Measurements from ENCODE around the gene PHACTR2. TPM values are rescaled to one million over a fixed set of nuclear protein-coding genes. Genes with fewer than 3 reads are reported as not detected.

The PHACTR2 gene
- total RNA-seq, 2 donors from 2014 or later, result 17.9 to 35.6 TPM

DNA sequence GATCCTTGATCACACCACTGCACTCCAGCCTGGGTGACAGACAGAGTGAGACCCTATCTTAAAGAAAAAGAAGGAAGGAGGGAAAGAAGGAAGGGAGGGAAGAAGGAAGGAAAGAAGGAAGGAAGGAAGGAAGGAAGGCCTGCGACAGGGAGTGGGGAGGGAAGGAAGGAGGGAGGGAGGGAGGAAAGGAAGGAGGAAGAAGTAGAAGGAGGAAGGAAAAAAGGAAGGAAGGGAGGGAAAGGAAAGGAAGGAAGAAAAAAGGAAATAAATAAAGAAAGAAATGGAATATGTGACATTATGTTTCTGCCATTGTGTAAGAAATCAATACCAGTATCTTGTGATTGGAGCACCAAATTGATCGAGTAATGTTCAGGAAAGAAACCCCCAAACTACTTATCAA is 16.2 kb downstream of the PHACTR2 start:
- intact Hi-C loops (cut with DNase I), result no loop called here
- no peaks in the 10 kb centered on the region for H3K36me3 ChIP-seq (replicated peaks in 1 of 2; ENCODE audit: insufficient read depth in 1 of 2, low read depth in 2 of 2)
- peaks cover 35% of the 10 kb centered on the region for H3K4me1 ChIP-seq
- ATAC-seq (no peak), DNase-seq (no peak)
- H3K9me3 ChIP-seq, result no peaks in the 10 kb centered on the region
- 61 to 78% methylated on average over 2 of the region's 2 CpGs for WGBS, 2 donors
- TF ChIP-seq, protein P1, sequence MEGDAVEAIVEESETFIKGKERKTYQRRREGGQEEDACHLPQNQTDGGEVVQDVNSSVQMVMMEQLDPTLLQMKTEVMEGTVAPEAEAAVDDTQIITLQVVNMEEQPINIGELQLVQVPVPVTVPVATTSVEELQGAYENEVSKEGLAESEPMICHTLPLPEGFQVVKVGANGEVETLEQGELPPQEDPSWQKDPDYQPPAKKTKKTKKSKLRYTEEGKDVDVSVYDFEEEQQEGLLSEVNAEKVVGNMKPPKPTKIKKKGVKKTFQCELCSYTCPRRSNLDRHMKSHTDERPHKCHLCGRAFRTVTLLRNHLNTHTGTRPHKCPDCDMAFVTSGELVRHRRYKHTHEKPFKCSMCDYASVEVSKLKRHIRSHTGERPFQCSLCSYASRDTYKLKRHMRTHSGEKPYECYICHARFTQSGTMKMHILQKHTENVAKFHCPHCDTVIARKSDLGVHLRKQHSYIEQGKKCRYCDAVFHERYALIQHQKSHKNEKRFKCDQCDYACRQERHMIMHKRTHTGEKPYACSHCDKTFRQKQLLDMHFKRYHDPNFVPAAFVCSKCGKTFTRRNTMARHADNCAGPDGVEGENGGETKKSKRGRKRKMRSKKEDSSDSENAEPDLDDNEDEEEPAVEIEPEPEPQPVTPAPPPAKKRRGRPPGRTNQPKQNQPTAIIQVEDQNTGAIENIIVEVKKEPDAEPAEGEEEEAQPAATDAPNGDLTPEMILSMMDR (IDR thresholded peaks at IDR 0.05), result no peak
- TF ChIP-seq POLR2A (IDR thresholded peaks at IDR 0.05), result no peak
- no peak overlapping the region for H3K27ac ChIP-seq
- no peaks in the 10 kb centered on the region for H3K27me3 ChIP-seq
- no peak overlapping the region for H3K4me3 ChIP-seq

DNA sequence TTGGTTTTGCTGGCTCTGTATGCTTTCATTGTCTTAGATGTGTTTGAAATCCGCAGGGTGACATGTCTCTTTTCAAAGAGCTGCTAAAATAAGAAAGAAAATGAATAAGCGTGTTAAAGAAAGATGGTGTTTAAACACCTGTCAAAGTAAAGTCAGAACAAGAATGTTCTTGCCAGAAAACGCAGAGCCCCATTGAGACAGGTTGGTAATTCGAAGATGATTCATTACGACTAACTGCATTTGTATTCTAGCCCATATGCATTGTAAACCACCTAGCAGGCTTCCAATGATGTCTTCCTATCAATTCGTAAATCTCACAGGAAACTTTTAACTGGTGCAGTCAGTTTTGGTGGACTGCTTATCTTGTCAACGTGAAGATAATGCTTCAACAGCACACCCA is 16.8 kb downstream of the PHACTR2 start:
- Histone ChIP-seq H3K4me3 (no peak overlapping the region), H3K4me1 (peaks cover 35% of the 10 kb centered on the region), H3K27ac (no peak overlapping the region), H3K27me3 (no peaks in the 10 kb centered on the region), H3K9me3 (no peaks in the 10 kb centered on the region), H3K36me3 (replicated peaks in 1 of 2; ENCODE audit: insufficient read depth in 1 of 2, low read depth in 2 of 2) (no peaks in the 10 kb centered on the region)
- whole genome bisulfite sequencing, 2 donors, result 64 to 77% methylated on average over 7 of the region's 7 CpGs
- ATAC-seq, result no peak
- DNase-seq, result no peak
- intact Hi-C loops (cut with DNase I), result no loop called here
- no peak for TF ChIP-seq POLR2A (IDR thresholded peaks at IDR 0.05)
- TF ChIP-seq, protein P1 (IDR thresholded peaks at IDR 0.05), result no peak

DNA sequence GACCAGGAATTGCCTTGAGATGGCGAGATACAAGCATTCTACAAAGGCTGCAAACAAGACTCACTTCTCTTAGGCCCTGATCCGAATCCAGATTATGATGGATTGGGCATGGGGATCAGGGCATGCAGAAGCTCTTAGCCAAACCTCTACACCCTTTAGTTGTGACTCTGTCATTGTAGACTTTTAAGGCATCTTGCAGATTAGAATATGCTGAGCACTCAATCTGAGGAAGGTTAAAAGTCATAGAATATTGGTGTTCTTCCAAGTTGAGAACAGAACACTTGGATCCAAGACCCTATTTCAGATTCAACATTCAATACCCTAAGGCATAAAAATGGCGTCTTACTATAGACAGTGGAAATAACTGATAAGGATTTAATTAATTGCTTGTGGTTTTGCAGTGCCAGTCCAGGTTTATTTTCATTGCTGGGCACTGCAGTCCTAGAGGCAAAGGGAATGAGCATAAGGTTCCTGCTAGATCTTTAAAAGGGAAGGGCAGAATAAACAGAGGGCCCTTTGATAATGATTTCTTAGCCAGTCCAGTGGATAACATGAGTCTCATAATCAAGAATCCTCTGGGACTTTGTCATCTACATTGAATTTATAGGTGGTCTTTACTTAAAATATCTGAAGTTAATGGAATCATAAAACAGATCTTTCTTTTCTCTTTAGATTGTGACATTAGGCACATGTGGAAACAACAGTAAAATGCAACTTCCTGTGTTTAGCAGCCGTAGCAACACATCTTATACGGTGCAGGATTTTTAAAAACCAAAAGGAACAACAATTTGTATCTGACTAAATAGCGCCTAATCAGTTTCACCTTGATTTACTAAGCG is 17.6 kb downstream of the PHACTR2 start:
- Histone ChIP-seq H3K4me1 (peaks cover 35% of the 10 kb centered on the region), H3K36me3 (replicated peaks in 1 of 2; ENCODE audit: insufficient read depth in 1 of 2, low read depth in 2 of 2) (no peaks in the 10 kb centered on the region), H3K27ac (peak overlapping the region in 1 of 4 donors; percentile 7), H3K27me3 (no peaks in the 10 kb centered on the region), H3K9me3 (no peaks in the 10 kb centered on the region), H3K4me3 (no peak overlapping the region)
- 44 to 59% methylated on average over 7 of the region's 7 CpGs for WGBS, 2 donors
- ATAC-seq, result no peak
- intact Hi-C loops (cut with DNase I), result no loop called here
- no peak for TF ChIP-seq POLR2A (IDR thresholded peaks at IDR 0.05)
- TF ChIP-seq, protein P1 (IDR thresholded peaks at IDR 0.05), result no peak
- DNase-seq, result no peak

DNA sequence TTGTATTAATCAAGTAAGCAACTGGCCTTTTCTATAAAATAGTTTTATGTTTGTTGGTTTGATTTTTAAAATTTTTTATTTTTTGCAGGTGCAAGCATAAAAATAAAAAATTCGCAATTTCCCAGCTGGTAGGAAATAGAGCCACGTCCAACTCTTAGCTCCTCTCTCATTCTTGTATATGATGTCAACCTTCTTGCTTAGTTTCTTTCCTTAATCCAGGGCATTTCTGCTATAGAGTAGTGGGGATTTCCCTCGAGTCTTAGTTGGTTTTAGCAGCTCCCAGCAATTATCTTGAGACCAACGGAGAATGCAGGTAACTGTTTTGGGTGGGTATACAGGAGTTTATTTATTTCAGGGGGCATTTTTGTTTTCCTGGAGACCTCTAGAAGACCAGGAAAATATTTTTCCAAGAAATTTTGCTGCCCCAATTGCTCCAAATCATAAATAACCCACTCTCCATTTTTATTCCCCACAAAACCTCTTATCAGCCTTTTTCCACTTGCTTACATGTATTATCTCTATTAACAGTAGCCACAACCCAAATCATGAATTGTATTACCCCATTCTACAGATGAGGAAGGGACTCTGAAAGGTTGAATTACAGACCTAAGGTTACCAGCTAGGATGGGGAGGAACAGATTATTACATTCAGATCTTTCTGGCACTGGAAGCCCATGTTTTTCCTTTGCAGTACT is 18.4 kb downstream of the PHACTR2 start:
- no peak for DNase-seq
- intact Hi-C loops (cut with DNase I), result no loop called here
- Histone ChIP-seq H3K36me3 (replicated peaks in 1 of 2; ENCODE audit: insufficient read depth in 1 of 2, low read depth in 2 of 2) (no peaks in the 10 kb centered on the region), H3K27me3 (no peaks in the 10 kb centered on the region), H3K4me3 (no peak overlapping the region), H3K9me3 (no peaks in the 10 kb centered on the region), H3K4me1 (peaks cover 40% of the 10 kb centered on the region), H3K27ac (peak overlapping the region in 2 of 4 donors; percentile 26 to 40)
- WGBS, 2 donors, result 43 to 62% methylated on average over 4 of the region's 4 CpGs
- ATAC-seq, result no peak
- TF ChIP-seq, protein P1 (IDR thresholded peaks at IDR 0.05), result no peak
- no peak for TF ChIP-seq POLR2A (IDR thresholded peaks at IDR 0.05)

Measured in body of pancreas (tissue), 4 donors.